Gastroesophageal sphincter (tissue), 4 donors: ENCODE measurements around the gene KCTD16. TPM values are rescaled to one million over a fixed set of nuclear protein-coding genes. Genes with fewer than 3 reads are reported as not detected.

Source experiments
- ATAC-seq: fragments of 150-250 bp; one replicate; pipeline ENCODE4 v1.9.1; 2016; ENCODE audit warnings: mild to moderate bottlenecking, moderate library complexity
- H3K27ac ChIP-seq, 4 donors: fragments of 200-600 bp; sonication (generic) in 3 of 4; 1 replicate in 3 of 4; 2 replicates in 1 of 4; pipeline ENCODE4 v1.5.1; 2016 to 2019
- H3K27me3 ChIP-seq: fragments of 200-600 bp; sonication (generic); one replicate; pipeline ENCODE4 v1.5.1; 2019
- H3K36me3 ChIP-seq, 2 donors: fragments of 200-600 bp; sonication (generic); one replicate each; pipeline ENCODE4 v1.5.1; 2019; ENCODE audit warnings: control low read depth in 1 of 2
- H3K4me1 ChIP-seq, 3 donors: fragments of 200-600 bp; sonication (generic); 1 replicate in 2 of 3; 2 replicates in 1 of 3; pipeline ENCODE4 v1.5.1; 2016 to 2019; ENCODE audit warnings: control low read depth in 2 of 3
- H3K4me3 ChIP-seq, 2 donors: fragments of 200-600 bp; sonication (generic); one replicate each; pipeline ENCODE4 v1.5.1; 2019; ENCODE audit warnings: mild to moderate bottlenecking in 1 of 2, moderate library complexity in 1 of 2
- H3K9me3 ChIP-seq, 3 donors: fragments of 200-600 bp; sonication (generic); one replicate each; pipeline ENCODE4 v1.5.1; 2017 to 2019; ENCODE audit warnings: control low read depth in 2 of 3
- CTCF ChIP-seq, 4 experiments: fragments of 200-600 bp in 2 of 4; fragments of 450-650 bp in 2 of 4; sonication (generic) in 1 of 4; IDR thresholded peaks; one replicate each; pipeline ENCODE4 v1.5.1; 2017 to 2019; ENCODE audit warnings: antibody characterized with exemption in 4 of 4, mild to moderate bottlenecking in 2 of 4, moderate library complexity in 2 of 4
- EP300 ChIP-seq: sonication (generic); formaldehyde crosslinking; IDR thresholded peaks from one replicate; pipeline ENCODE4 v1.6.1; 2017; ENCODE audit warnings: antibody characterized with exemption, mild to moderate bottlenecking
- POLR2A ChIP-seq, 2 donors: fragments of 450-650 bp; IDR thresholded peaks; one replicate each; pipeline ENCODE4 v1.6.1; 2017; ENCODE audit warnings: antibody characterized with exemption in 2 of 2, mild to moderate bottlenecking in 2 of 2, moderate library complexity in 1 of 2
- POLR2AphosphoS5 ChIP-seq: sonication (generic); formaldehyde crosslinking; IDR thresholded peaks from one replicate; pipeline ENCODE4 v1.6.1; 2017; ENCODE audit warnings: antibody characterized with exemption
- WGBS, 2 donors: methylation state at CpG; one replicate each; pipeline ENCODE4 v1.1.5; 2018; ENCODE audit warnings: low coverage in 1 of 2; 5-methylcytosine and 5-hydroxymethylcytosine counted together
- total RNA-seq, 4 donors: library from RNA; depleted of rRNA; stranded (reverse); fragments of >200 nt; gene quantifications; one replicate each; pipeline ENCODE4 v1.1.0, GENCODE V29; 2016

KCTD16 gene
- total RNA-seq, 4 donors from 2014 or later, result 0.05 to 0.13 (median 0.12) TPM; not detected in 1

- Histone ChIP-seq H3K27ac (no peak overlapping the region), H3K4me3 (no peak overlapping the region), H3K36me3 (no peaks in the 10 kb centered on the region), H3K9me3 (no peaks in the 10 kb centered on the region), H3K4me1 (no peaks in the 10 kb centered on the region), H3K27me3 (no peaks in the 10 kb centered on the region)
- TF ChIP-seq EP300, result no peak
- TF ChIP-seq CTCF (IDR thresholded peaks at IDR 0.05), result no peak
- no peak for TF ChIP-seq POLR2AphosphoS5
- no peak for TF ChIP-seq POLR2A (IDR thresholded peaks at IDR 0.05)
- ATAC-seq, result no peak
- WGBS, 2 donors, result 25 to 36% methylated on average over 3 of the region's 3 CpGs
Observed at GRCh38 chr5:144463481-144464223, 293.0 kb downstream of the KCTD16 start.

- no peak for ATAC-seq
- WGBS, 2 donors, result 60 to 86% methylated on average over 1 of the region's 1 CpG
- no peak for TF ChIP-seq CTCF (IDR thresholded peaks at IDR 0.05)
- no peak for TF ChIP-seq POLR2A (IDR thresholded peaks at IDR 0.05)
- TF ChIP-seq POLR2AphosphoS5, result no peak
- no peak for TF ChIP-seq EP300
Observed at GRCh38 chr5:144464306-144464705, 293.6 kb downstream of the KCTD16 start.

GRCh38 chr5:144465441-144465840, 294.8 kb downstream of the KCTD16 start:
- no peaks in the 10 kb centered on the region for H3K9me3 ChIP-seq
- H3K4me1 ChIP-seq, result no peaks in the 10 kb centered on the region
- no peaks in the 10 kb centered on the region for H3K27me3 ChIP-seq
- H3K27ac ChIP-seq, result no peak overlapping the region
- H3K36me3 ChIP-seq, result no peaks in the 10 kb centered on the region
- TF ChIP-seq POLR2AphosphoS5 (no peak), EP300 (no peak), POLR2A (IDR thresholded peaks at IDR 0.05) (no peak), CTCF (IDR thresholded peaks at IDR 0.05) (no peak)
- ATAC-seq, result no peak
- 87% methylated on average over 4 of the region's 4 CpGs; no CpG with 5 or more reads in 1 of the 2 donors for WGBS, 2 donors
- H3K4me3 ChIP-seq, result no peak overlapping the region

More at GRCh38 chr5:144464306-144464705, 293.6 kb downstream of the KCTD16 start:
- no peaks in the 10 kb centered on the region for H3K4me1 ChIP-seq
- H3K4me3 ChIP-seq, result no peak overlapping the region
- H3K9me3 ChIP-seq, result no peaks in the 10 kb centered on the region
- H3K36me3 ChIP-seq, result no peaks in the 10 kb centered on the region
- no peak overlapping the region for H3K27ac ChIP-seq
- H3K27me3 ChIP-seq, result no peaks in the 10 kb centered on the region

- 17 to 46% methylated on average over 2 of the region's 2 CpGs for WGBS, 2 donors
- no peak overlapping the region for H3K4me3 ChIP-seq
- no peaks in the 10 kb centered on the region for H3K27me3 ChIP-seq
- TF ChIP-seq CTCF (IDR thresholded peaks at IDR 0.05) (peak in 1 of 4 experiments; percentile 3), EP300 (no peak)
- no peak for ATAC-seq
- H3K9me3 ChIP-seq, result no peaks in the 10 kb centered on the region
- H3K4me1 ChIP-seq, result no peaks in the 10 kb centered on the region
- H3K36me3 ChIP-seq, result no peaks in the 10 kb centered on the region
- H3K27ac ChIP-seq, result no peak overlapping the region
Observed at GRCh38 chr5:144467792-144468191, 297.1 kb downstream of the KCTD16 start.

- ATAC-seq, result no peak
- H3K9me3 ChIP-seq, result no peaks in the 10 kb centered on the region
- WGBS, 2 donors, result 20 to 34% methylated on average over 3 to 4 of the region's 4 CpGs
Observed at GRCh38 chr5:144468571-144468970, 297.9 kb downstream of the KCTD16 start.

More at GRCh38 chr5:144468571-144468970, 297.9 kb downstream of the KCTD16 start:
- TF ChIP-seq CTCF (IDR thresholded peaks at IDR 0.05), result no peak
- no peak for TF ChIP-seq POLR2A (IDR thresholded peaks at IDR 0.05)
- no peak overlapping the region for H3K27ac ChIP-seq
- no peaks in the 10 kb centered on the region for H3K36me3 ChIP-seq
- no peaks in the 10 kb centered on the region for H3K4me1 ChIP-seq
- no peak overlapping the region for H3K4me3 ChIP-seq
- no peaks in the 10 kb centered on the region for H3K27me3 ChIP-seq
